Superior temporal gyrus (tissue), 1 donor: Measurements from ENCODE around the gene UNC5C.
A peak's percentile ranks its signal among the peaks of the same experiment; 100 is the strongest.

ENCODE experiments used
- DNase-seq: peaks from one replicate; pipeline ENCODE4 v3.0.0-alpha.2; 2016; ENCODE audit errors: extremely low spot score

The UNC5C gene

DNA sequence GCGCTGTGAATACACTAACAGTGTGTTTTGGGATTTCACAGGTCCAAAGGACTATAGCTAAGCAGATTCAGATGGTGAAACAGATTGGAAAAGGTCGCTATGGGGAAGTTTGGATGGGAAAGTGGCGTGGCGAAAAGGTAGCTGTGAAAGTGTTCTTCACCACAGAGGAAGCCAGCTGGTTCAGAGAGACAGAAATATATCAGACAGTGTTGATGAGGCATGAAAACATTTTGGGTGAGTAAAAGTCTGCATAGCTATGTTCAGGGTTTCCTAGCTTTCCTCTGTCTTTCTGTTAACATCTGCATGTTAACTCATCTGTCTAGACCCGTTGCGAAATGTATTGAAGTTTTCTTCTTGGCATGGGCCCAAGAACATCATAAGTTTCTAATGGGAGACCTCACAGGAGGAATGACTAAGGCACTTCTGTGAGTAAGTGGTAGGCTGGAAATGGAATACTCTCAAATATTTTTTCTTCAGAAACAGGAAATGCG is 418.9 kb downstream of the UNC5C start:
- peak; percentile 54 for DNase-seq

DNA sequence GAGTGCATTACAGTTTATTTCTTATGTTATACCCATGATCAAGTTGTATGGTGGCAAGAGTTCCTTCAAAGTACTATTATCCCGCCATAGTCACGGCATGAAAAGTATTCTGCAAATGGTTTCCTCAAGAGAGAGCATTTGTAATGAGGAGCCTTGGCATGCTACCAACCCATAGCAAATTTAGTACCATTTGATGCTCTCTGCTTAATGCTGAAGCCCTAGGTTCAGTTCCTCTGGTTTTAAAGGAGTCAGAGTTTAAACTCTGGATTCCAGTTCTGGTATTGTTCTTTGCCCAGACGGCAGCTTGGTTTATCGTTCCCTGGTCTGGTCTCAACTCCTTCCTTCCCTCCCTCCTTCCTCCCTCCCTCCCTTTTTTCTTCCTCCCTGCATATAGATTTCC is 419.7 kb downstream of the UNC5C start:
- no peak for DNase-seq

DNA sequence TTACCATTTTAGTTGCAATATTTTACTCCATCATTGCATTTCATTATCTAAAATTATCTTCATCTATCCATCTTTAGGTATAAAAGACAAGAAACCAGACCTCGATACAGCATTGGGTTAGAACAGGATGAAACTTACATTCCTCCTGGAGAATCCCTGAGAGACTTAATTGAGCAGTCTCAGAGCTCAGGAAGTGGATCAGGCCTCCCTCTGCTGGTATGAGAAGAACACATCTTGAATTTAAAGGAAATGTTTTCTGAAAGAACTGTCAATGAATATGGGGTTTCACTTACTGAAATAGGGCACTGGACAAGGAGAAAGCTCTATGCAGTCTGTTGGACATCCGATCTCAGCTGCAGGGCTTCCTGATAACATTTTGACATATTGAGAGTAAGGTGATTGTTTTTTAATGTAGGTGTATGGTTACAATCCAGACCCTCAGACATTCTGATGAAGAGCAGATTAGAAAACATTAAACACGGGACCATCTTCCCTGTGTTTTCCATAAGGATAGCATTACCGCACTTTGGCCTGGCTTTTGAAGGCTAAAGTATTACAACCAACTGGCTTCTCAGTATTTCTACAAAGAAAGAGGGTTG is 423.8 kb downstream of the UNC5C start:
- DNase-seq = peak; percentile 76

DNA sequence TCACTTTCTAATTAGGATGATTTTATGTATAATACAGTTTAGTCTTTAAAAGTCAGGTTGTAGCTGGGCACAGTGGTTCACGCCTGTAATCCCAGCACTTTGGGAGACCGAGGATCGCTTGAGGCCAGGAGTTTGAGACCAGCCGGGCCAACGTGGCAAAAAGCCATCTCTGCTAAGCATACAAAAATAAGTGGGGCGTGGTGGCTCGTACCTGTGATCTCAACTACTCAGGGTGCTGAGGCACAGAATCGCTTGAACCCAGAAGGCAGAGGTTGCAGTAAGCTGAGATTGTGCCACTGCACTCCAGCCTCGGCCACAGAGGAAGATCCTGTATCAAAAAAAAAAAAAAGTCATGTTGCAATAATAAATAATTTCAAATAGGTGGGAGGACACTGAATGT is 426.8 kb downstream of the UNC5C start:
- DNase-seq = no peak

DNA sequence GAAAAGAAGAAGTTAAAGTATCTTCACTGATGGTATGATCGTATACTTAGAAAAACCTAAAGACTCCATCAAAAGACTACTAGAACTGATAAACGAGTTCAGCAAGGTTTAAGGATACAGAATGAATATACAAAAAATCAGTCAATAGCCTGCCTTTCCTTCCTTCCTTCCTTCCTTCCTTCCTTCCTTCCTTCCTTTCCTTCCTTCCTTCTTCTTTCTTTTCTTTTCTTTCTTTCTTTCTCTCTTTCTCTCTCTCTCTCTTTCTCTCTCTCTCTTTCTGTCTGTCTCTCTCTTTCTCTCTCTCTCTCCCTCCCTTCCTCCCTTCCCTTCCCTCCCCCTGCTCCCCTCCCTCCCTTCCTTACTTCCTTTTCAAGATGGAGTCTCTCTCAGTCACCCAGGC is 428.3 kb downstream of the UNC5C start:
- no peak for DNase-seq

DNA sequence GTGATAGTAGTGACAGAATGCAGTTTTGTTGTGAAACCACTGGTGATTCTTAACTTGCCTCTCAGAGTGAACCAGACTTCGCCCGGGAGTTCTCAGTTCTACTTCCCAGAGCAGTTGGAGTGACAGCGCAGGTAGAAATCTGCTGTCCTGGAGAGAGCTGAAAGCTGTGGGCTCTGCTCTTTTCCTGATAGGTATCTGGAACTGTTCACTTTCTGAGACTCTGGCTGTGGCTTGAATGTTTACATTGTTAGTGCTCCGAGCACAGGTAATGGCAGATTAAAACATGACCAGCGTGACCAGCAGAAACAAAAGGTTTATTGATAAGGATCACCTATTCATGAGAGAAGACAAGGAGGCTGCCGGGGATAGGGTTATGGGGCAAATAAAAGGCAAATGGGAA is 430.3 kb downstream of the UNC5C start:
- DNase-seq = no peak

DNA sequence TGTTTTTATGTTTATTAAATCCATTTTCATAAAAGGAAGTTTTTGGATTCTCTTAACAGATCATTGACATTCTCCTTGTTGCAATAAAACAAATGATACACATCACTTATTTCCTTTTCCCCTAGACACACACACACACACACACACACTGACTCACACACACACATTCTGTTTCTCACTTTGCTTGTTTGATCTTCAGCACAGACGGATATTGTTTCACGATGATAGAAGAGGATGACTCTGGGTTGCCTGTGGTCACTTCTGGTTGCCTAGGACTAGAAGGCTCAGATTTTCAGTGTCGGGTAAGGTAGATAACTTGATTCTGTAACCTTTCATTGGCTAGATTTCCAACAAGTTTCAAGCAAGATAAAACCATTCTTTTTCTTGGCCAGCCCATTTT is 434.3 kb downstream of the UNC5C start:
- no peak for DNase-seq
